ENCODE measurements around the gene KLHDC8A. TPM values are rescaled to one million over a fixed set of nuclear protein-coding genes. Genes with fewer than 3 reads are reported as not detected.

The KLHDC8A gene
- total and polyA plus RNA-seq, 2 of the 4 experiments (the other 2 are of a cell fraction) = not detected

DNA sequence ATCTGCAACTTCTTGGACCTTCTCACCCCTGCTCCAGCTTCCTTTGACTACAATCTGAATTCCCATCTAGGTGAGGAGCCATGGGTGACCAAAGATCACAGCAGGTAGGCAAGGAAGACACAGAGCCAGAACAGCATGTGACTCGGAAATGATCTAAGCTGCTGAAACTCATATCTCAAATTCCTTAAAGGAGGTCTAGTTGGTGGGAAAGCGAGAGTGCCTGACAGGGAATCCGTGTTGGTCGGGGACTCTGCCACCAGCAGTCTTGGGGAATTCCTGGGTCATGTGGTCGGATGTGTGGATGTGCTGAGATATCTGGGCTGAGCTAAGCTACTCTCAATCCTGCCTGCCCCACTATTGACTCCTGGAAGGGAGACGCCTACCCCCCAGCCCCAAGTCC lies 31.9 kb downstream of the KLHDC8A start:
- peak overlapping the region; percentile 39; the same call in 1 of the 2 replicates for H4K5ac ChIP-seq (ENCODE audit: low read depth, low read length)
- dilution Hi-C loops (cut with HindIII; ENCODE audit: low sequenced_read_pairs, unreplicated experiment) = no loop called here
- peaks cover 13% of the 10 kb centered on the region for H4K20me1 ChIP-seq (ENCODE audit: insufficient read depth, low read length)
- peak overlapping the region; percentile 90 for H2BK20ac ChIP-seq (ENCODE audit: low read depth, low read length)
- peaks cover 4% of the 10 kb centered on the region for H3K27me3 ChIP-seq (ENCODE audit: control insufficient read depth, insufficient read depth, low read length)
- H4K91ac ChIP-seq (ENCODE audit: insufficient read depth, low read depth, low read length) = peak overlapping the region; percentile 84
- no peaks in the 10 kb centered on the region for H3K9me3 ChIP-seq (ENCODE audit: control insufficient read depth, insufficient read depth, low read length)
- peak overlapping the region; percentile 75 for H3K14ac ChIP-seq (replicated peaks; ENCODE audit: low read depth, low read length)
- H3K27ac ChIP-seq (ENCODE audit: insufficient read depth, low read length) = no peak overlapping the region; the same call in 1 of the 2 replicates
- POLR2A ChIA-PET (ENCODE audit: unreplicated experiment) = interaction anchor here (1.9 kb wide), 1 partner anchor 51 kb away, joined by 5 read pairs; no protein-coding TSS in a partner anchor
- peak overlapping the region; percentile 44 for H2BK5ac ChIP-seq (ENCODE audit: low read depth, low read length, poor library complexity, severe bottlenecking)
- H4K8ac ChIP-seq (ENCODE audit: low read depth in 2 of 2, low read length in 2 of 2) = peak overlapping the region; percentile 17 to 90
- peak overlapping the region; percentile 78 for H2AFZ ChIP-seq (replicated peaks; ENCODE audit: low read length, poor library complexity)
- WGBS, 2 experiments (ENCODE audit: extremely low coverage in 2 of 2, insufficient read length in 1 of 2) = no CpG with 5 or more reads among the region's 6 CpGs
- no TSS peak for BruUV-seq (replicated peaks)
- peaks cover 16% of the 10 kb centered on the region for H3K4me1 ChIP-seq (ENCODE audit: control insufficient read depth, insufficient read depth, low read length)
- no peak overlapping the region for H3K4me2 ChIP-seq (ENCODE audit: low read depth, low read length)
- H2BK120ac ChIP-seq (ENCODE audit: low read depth, low read length) = peak overlapping the region; percentile 92
- H3K4ac ChIP-seq (ENCODE audit: low read depth, low read length) = peak overlapping the region; percentile 94
- DNase-seq (peak; percentile 77), ATAC-seq (ENCODE audit: low read depth) (no peak)
- TF ChIP-seq, protein P1, sequence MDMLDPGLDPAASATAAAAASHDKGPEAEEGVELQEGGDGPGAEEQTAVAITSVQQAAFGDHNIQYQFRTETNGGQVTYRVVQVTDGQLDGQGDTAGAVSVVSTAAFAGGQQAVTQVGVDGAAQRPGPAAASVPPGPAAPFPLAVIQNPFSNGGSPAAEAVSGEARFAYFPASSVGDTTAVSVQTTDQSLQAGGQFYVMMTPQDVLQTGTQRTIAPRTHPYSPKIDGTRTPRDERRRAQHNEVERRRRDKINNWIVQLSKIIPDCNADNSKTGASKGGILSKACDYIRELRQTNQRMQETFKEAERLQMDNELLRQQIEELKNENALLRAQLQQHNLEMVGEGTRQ (IDR thresholded peaks at IDR 0.05; ENCODE audit: low read depth, low read length) = peak; percentile 36; the same call in 1 of the 2 replicates
- TF ChIP-seq POLR2A (IDR thresholded peaks at IDR 0.05; ENCODE audit: low read depth, low read length) = no peak
- TF ChIP-seq, protein P2, sequence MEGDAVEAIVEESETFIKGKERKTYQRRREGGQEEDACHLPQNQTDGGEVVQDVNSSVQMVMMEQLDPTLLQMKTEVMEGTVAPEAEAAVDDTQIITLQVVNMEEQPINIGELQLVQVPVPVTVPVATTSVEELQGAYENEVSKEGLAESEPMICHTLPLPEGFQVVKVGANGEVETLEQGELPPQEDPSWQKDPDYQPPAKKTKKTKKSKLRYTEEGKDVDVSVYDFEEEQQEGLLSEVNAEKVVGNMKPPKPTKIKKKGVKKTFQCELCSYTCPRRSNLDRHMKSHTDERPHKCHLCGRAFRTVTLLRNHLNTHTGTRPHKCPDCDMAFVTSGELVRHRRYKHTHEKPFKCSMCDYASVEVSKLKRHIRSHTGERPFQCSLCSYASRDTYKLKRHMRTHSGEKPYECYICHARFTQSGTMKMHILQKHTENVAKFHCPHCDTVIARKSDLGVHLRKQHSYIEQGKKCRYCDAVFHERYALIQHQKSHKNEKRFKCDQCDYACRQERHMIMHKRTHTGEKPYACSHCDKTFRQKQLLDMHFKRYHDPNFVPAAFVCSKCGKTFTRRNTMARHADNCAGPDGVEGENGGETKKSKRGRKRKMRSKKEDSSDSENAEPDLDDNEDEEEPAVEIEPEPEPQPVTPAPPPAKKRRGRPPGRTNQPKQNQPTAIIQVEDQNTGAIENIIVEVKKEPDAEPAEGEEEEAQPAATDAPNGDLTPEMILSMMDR (conservative IDR thresholded peaks at IDR 0.05; ENCODE audit: low read depth, low read length) = no peak
- TF ChIP-seq CHD1 (IDR thresholded peaks at IDR 0.05; ENCODE audit: low read depth, low read length) = no peak
- TF ChIP-seq NFE2L2 (IDR thresholded peaks at IDR 0.05; ENCODE audit: low read depth, low read length) = no peak
- H2BK15ac ChIP-seq (ENCODE audit: low read depth, low read length) = peak overlapping the region; percentile 94; the same call in 2 of the 3 replicates
- intact Hi-C loops (cut with micrococcal nuclease) = loop anchor here (1.0 to 10.0 kb wide), 3 partner anchors 51 to 336 kb away; no protein-coding TSS in a partner anchor
- in situ Hi-C loops (cut with MboI; ENCODE audit: low sequenced_read_pairs) = loop anchor here (5.0 kb wide), 1 partner anchor 47 kb away; no protein-coding TSS in a partner anchor
- H3K9ac ChIP-seq (ENCODE audit: low read depth, low read length) = peak overlapping the region; percentile 1; the same call in 1 of the 2 replicates
- no peak overlapping the region for H3K4me3 ChIP-seq (ENCODE audit: insufficient read depth, low read depth, low read length)
- peak overlapping the region; percentile 31; the same call in 1 of the 2 replicates for H3K18ac ChIP-seq (ENCODE audit: low read depth, low read length)
- H3K23ac ChIP-seq (ENCODE audit: low read depth, low read length) = peak overlapping the region; percentile 54
- CTCF ChIA-PET = interaction anchor here (0.5 to 4.7 kb wide), 17 partner anchors 8 to 372 kb away, joined by 3 to 126 read pairs (median 5); no protein-coding TSS in a partner anchor
- H3K9me1 ChIP-seq (ENCODE audit: insufficient read depth, low read length) = peaks cover 14% of the 10 kb centered on the region
- H3K56ac ChIP-seq (ENCODE audit: extremely low read depth, insufficient read depth, low read length) = no peak overlapping the region
- peak overlapping the region; percentile 92 for H2AK5ac ChIP-seq (ENCODE audit: low read depth, low read length)
- H3K79me1 ChIP-seq (ENCODE audit: low read depth in 1 of 2, low read length in 2 of 2) = peaks cover 5 to 28% of the 10 kb centered on the region in 2 experiments; a peak in 3 of 4 replicates
- no peaks in the 10 kb centered on the region; the same call in 1 of the 2 replicates for H3K36me3 ChIP-seq (ENCODE audit: control insufficient read depth, insufficient read depth, low read length)
- peak overlapping the region; percentile 93 for H2AK9ac ChIP-seq (replicated peaks; ENCODE audit: low read depth, low read length, poor library complexity)

All from IMR-90 (cell line).